ENCODE measurements around the gene RAE1. TPM values are rescaled to one million over a fixed set of nuclear protein-coding genes. Genes with fewer than 3 reads are reported as not detected.

RAE1 gene
- total RNA-seq, 1 experiment from 2014 or later = 53.1 TPM

- H3K9ac ChIP-seq (ENCODE audit: extremely low read depth, insufficient read length, low read length) = no peak overlapping the region
- no peak overlapping the region for H2BK5ac ChIP-seq (ENCODE audit: insufficient read length, low read length)
- H2BK120ac ChIP-seq (ENCODE audit: low read depth, low read length, poor library complexity, severe bottlenecking) = no peak overlapping the region
- H3K27ac Mint-ChIP-seq = peak overlapping the region in 1 of 3 experiments; percentile 49; a peak in 2 of 7 replicates
- H3K4me1 ChIP-seq (ENCODE audit: insufficient read depth, low read length) = no peaks in the 10 kb centered on the region
- H4K5ac ChIP-seq (ENCODE audit: insufficient read length, low read depth, low read length) = no peak overlapping the region
- H3K4ac ChIP-seq (ENCODE audit: low read depth, low read length) = no peak overlapping the region
- no CpG with 5 or more reads among the region's 8 CpGs for WGBS (ENCODE audit: extremely low coverage, insufficient read length, low lambda C conversion rate)
- H3K23ac ChIP-seq (ENCODE audit: insufficient read length, low read depth, low read length) = no peak overlapping the region
- no peaks in the 10 kb centered on the region for H3K79me1 ChIP-seq (ENCODE audit: insufficient read depth, low read depth, low read length, poor library complexity, severe bottlenecking)
- H4K91ac ChIP-seq (ENCODE audit: insufficient read length, low read depth, low read length) = no peak overlapping the region
- H3K14ac ChIP-seq (ENCODE audit: insufficient read depth, low read length) = no peak overlapping the region
- H2BK12ac ChIP-seq (ENCODE audit: insufficient read length, low read depth, low read length) = no peak overlapping the region
- H3K79me2 ChIP-seq (ENCODE audit: insufficient read depth, low read length) = no peaks in the 10 kb centered on the region
- H3K9me3 Mint-ChIP-seq = no peaks in the 10 kb centered on the region
- no peak overlapping the region for H3T11ph ChIP-seq (ENCODE audit: low read length)
- H3K4me1 Mint-ChIP-seq = peaks cover 2 to 11% of the 10 kb centered on the region in 2 experiments
- no peak overlapping the region for H3K56ac ChIP-seq (ENCODE audit: insufficient read length, low read depth, low read length)
- no peak overlapping the region for H4K8ac ChIP-seq (replicated peaks; ENCODE audit: insufficient read length, low read depth, low read length)
- no peak overlapping the region for H3K27ac ChIP-seq (ENCODE audit: insufficient read length, low read depth, low read length)
- no peaks in the 10 kb centered on the region for H3K9me3 ChIP-seq (ENCODE audit: control insufficient read depth, low read depth, low read length)
- no peak for TF ChIP-seq CTCF (conservative IDR thresholded peaks at IDR 0.05)
- H3K4me2 ChIP-seq (ENCODE audit: insufficient read depth, insufficient read length, low read length) = no peak overlapping the region
- H3K18ac ChIP-seq (ENCODE audit: insufficient read length, low read depth, low read length) = no peak overlapping the region
- no peak overlapping the region for H2BK15ac ChIP-seq (ENCODE audit: low read depth, low read length)
- H2AK5ac ChIP-seq (ENCODE audit: insufficient read length, low read length) = no peak overlapping the region
- peaks cover 0 to 11% (median 0%) of the 10 kb centered on the region in 3 experiments; a peak in 3 of 7 replicates for H3K36me3 Mint-ChIP-seq (ENCODE audit: insufficient read depth in 1 of 3, low read depth in 3 of 3)
- H4K20me1 ChIP-seq (ENCODE audit: control insufficient read depth, insufficient read depth, insufficient read length) = no peaks in the 10 kb centered on the region
- H3K27me3 Mint-ChIP-seq (ENCODE audit: low read depth) = peaks cover under 1% of the 10 kb centered on the region; the same call in 1 of the 2 replicates
- no peak overlapping the region for H2BK20ac ChIP-seq (ENCODE audit: low read depth, low read length, poor library complexity, severe bottlenecking)
- H3K4me3 Mint-ChIP-seq = no peak overlapping the region
- no peak overlapping the region for H2AFZ ChIP-seq (ENCODE audit: low read length)
- H3K27me3 ChIP-seq (ENCODE audit: insufficient read depth, low read length) = no peaks in the 10 kb centered on the region
- peaks cover 3% of the 10 kb centered on the region for H3K23me2 ChIP-seq (ENCODE audit: insufficient read length, low read depth, low read length, poor library complexity, severe bottlenecking)
- DNase-seq = no peak
Observed at GRCh38 chr20:57384486-57384885, 33.4 kb downstream of the RAE1 start.
